ENCODE measurements around the gene TMEM175. TPM values are rescaled to one million over a fixed set of nuclear protein-coding genes. Genes with fewer than 3 reads are reported as not detected.

TMEM175 gene
- total and polyA plus RNA-seq, 9 of the 15 experiments (the other 6 are each of a cell fraction or from before 2014, with no cell fraction given): 0.13 to 30.9 (median 9.4) TPM

DNA sequence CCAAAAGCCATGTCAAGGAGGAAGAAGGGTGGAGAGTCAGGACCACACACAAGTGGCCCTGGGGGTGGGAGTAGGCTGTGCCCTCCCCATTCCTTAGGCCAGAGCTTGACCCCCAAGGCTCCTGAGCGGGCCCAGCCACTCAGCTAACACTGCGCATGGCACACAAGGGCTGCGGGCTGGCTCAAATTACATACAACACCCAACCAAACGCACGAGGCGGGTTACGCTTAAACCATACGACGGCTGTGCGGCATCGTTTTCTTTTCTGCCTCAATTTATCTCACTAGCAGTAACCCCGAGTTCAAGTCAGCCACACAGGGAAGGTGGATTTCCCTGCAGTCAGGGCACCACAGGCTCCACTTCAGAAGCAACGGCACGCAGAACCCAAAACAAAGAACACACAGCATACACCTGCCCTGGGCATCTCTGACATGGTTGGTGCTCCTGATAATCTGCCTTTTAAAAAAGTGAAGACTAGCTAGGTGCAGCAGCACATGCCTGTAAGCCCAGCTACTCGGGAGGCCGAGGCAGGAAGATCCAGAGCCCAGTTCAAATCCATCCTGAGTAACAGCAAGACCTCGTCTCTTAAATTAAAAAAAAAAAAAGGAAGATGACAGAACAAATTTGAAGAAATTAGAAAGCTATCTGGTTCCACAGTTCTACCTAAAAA, 3.0 kb upstream of the TMEM175 start:
- Histone ChIP-seq H3K27ac (ENCODE audit: extremely low read depth, low read depth, low read length) (no peak overlapping the region), H3K27me3 (ENCODE audit: control insufficient read depth in 2 of 2, insufficient read depth in 2 of 2, low read length in 2 of 2) (no peaks in the 10 kb centered on the region), H3K36me3 (ENCODE audit: control insufficient read depth, insufficient read depth, low read length) (peaks cover 17% of the 10 kb centered on the region; the same call in 2 of the 3 replicates), H3K9ac (ENCODE audit: insufficient read depth in 1 of 2, low read depth in 2 of 2, low read length in 2 of 2) (peak overlapping the region in 1 of 2 experiments; percentile 65; a peak in 2 of 4 replicates), H4K20me1 (replicated peaks; ENCODE audit: control insufficient read depth, insufficient read depth, low read length) (peaks cover 41% of the 10 kb centered on the region), H3K4me3 (no peak overlapping the region), H3K9me1 (ENCODE audit: control insufficient read depth, insufficient read depth, low read length) (no peaks in the 10 kb centered on the region), H3K4me1 (replicated peaks in 1 of 2; ENCODE audit: control insufficient read depth in 2 of 2, insufficient read depth in 2 of 2, low read length in 2 of 2) (peaks cover 25 to 33% of the 10 kb centered on the region in 2 experiments), H2AFZ (ENCODE audit: low read depth, low read length) (no peak overlapping the region), H3K4me2 (ENCODE audit: insufficient read depth, low read length) (no peak overlapping the region), H3K9me3 (replicated peaks; ENCODE audit: control insufficient read depth, insufficient read depth, low read depth, low read length) (no peaks in the 10 kb centered on the region), H3K79me2 (ENCODE audit: control insufficient read depth, insufficient read depth, low read length) (peaks cover 78% of the 10 kb centered on the region)
- BruUV-seq (replicated peaks): no TSS peak
- no peak for TF ChIP-seq RCOR1 (IDR thresholded peaks at IDR 0.05; ENCODE audit: borderline replicate concordance in 1 of 2, low read depth in 2 of 2, low read length in 2 of 2)
- no peak for TF ChIP-seq EWSR1 (IDR thresholded peaks at IDR 0.05; ENCODE audit: borderline replicate concordance, low read depth, partially characterized antibody)
- TF ChIP-seq RBFOX2 (IDR thresholded peaks at IDR 0.05; ENCODE audit: low read depth, low read length): peak; percentile 33; the same call in 1 of the 2 replicates
- intact Hi-C loops (cut with micrococcal nuclease) (no loop called here), in situ Hi-C loops (cut with MboI) (no loop called here)
- FAIRE-seq (no peak), ATAC-seq (no peak), DNase-seq (ENCODE audit: extremely low read depth in 1 of 4, low spot score in 3 of 4) (no peak)
- ChIA-PET CTCF (ENCODE audit: low intra/inter-chr PET ratio) (no interaction called here), POLR2A (interaction anchor here (0.6 to 2.1 kb wide), 3 partner anchors 10 to 109 kb away, joined by 3 to 6 read pairs (median 3); no protein-coding TSS in a partner anchor)
- 92% methylated on average over 12 of the region's 17 CpGs for WGBS (ENCODE audit: insufficient coverage, low coverage, missing lambda C conversion rate)

- no TSS peak for BruUV-seq (replicated peaks)
- ChIA-PET CTCF (ENCODE audit: low intra/inter-chr PET ratio) (no interaction called here), POLR2A (interaction anchor here (0.6 to 2.1 kb wide), 6 partner anchors 9 to 148 kb away, joined by 3 to 6 read pairs (median 3); no protein-coding TSS in a partner anchor)
- Histone ChIP-seq H3K4me1 (replicated peaks in 1 of 2; ENCODE audit: control insufficient read depth in 2 of 2, insufficient read depth in 2 of 2, low read length in 2 of 2) (peaks cover 16 to 26% of the 10 kb centered on the region in 2 experiments), H3K9me3 (replicated peaks; ENCODE audit: control insufficient read depth, insufficient read depth, low read depth, low read length) (no peaks in the 10 kb centered on the region), H3K9ac (ENCODE audit: insufficient read depth in 1 of 2, low read depth in 2 of 2, low read length in 2 of 2) (0 out of 4 replicates have a peak overlapping the region, but pooled peaks have one; percentile 8 to 88), H3K9me1 (ENCODE audit: control insufficient read depth, insufficient read depth, low read length) (no peaks in the 10 kb centered on the region), H3K4me2 (ENCODE audit: insufficient read depth, low read length) (peak overlapping the region; percentile 92), H3K79me2 (ENCODE audit: control insufficient read depth, insufficient read depth, low read length) (peaks cover 70% of the 10 kb centered on the region), H3K4me3 (peak overlapping the region; percentile 99), H3K27me3 (ENCODE audit: control insufficient read depth in 2 of 2, insufficient read depth in 2 of 2, low read length in 2 of 2) (no peaks in the 10 kb centered on the region), H4K20me1 (replicated peaks; ENCODE audit: control insufficient read depth, insufficient read depth, low read length) (peaks cover 33% of the 10 kb centered on the region; the same call in 1 of the 2 replicates), H3K36me3 (ENCODE audit: control insufficient read depth, insufficient read depth, low read length) (peaks cover 17% of the 10 kb centered on the region; the same call in 2 of the 3 replicates), H3K27ac (ENCODE audit: extremely low read depth, low read depth, low read length) (no peak overlapping the region), H2AFZ (ENCODE audit: low read depth, low read length) (no peak overlapping the region)
- ATAC-seq (no peak), FAIRE-seq (no peak), DNase-seq (ENCODE audit: extremely low read depth in 1 of 4, low spot score in 3 of 4) (no peak)
- TF ChIP-seq FOXA3 (CRISPR knock-in tag; conservative IDR thresholded peaks at IDR 0.05 in 1 of 2, IDR thresholded peaks at IDR 0.05 in 1 of 2) (peak; percentile 76 to 82), SIN3B (IDR thresholded peaks at IDR 0.05; ENCODE audit: low read depth) (no peak)
- WGBS (ENCODE audit: insufficient coverage, low coverage, missing lambda C conversion rate): 35% methylated on average over 2 of the region's 3 CpGs
- in situ Hi-C loops (cut with MboI): no loop called here
- intact Hi-C loops (cut with micrococcal nuclease): loop anchor here (2.0 kb wide), 1 partner anchor 43 kb away; the partner anchor contains the start of gene DGKQ
These were observed 2.2 kb upstream of the TMEM175 start for GRCh38 chr4:930028-930551.

All from K562 (cell line).